GM19351 (cell line): ENCODE results near the gene CFAP119.

Source experiments
- ATAC-seq: cut with Tn5 transposase; IDR thresholded peaks from one replicate; pipeline ENCODE4 v1.9.1; 2021; ENCODE audit warnings: mild to moderate bottlenecking, moderate library complexity; ENCODE audit not compliant: unreplicated experiment

CFAP119 gene

DNA sequence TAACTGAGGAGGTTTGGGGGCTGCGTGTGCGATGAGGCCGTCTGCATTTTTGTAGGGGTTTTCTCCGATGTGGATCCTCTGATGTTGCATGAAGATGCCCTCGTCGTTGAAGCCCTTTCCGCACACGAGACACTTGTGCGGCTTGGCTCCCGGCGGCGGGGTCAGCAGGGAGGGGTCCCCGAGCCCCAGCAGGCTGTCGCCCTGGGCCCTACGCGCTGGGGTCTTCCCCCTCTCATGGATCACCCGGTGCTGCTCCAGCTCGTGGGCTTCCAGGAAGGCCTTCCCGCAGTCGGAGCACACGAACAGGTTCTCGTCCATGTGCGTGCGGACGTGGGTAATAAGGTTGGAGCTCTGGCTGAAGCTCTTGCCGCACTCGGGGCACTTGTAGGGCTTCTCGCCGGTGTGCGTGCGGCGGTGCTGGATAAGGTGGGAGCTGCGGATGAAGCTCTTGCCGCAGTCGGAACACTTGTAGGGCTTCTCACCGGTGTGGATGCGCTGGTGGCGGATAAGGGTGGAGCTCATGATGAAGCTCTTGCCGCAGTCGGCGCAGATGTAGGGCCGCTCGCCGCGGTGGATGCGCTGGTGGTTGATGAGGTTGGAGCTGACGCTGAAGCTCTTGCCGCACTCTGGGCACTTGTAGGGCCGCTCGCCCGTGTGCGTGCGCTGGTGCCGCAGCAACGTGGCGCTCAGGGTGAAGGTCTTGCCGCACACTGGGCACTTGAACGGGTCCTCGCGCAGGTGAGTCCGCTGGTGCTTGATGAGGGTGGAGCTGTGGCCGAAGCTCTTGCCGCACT lies 20.8 kb upstream of the CFAP119 start:
- no peak for ATAC-seq

DNA sequence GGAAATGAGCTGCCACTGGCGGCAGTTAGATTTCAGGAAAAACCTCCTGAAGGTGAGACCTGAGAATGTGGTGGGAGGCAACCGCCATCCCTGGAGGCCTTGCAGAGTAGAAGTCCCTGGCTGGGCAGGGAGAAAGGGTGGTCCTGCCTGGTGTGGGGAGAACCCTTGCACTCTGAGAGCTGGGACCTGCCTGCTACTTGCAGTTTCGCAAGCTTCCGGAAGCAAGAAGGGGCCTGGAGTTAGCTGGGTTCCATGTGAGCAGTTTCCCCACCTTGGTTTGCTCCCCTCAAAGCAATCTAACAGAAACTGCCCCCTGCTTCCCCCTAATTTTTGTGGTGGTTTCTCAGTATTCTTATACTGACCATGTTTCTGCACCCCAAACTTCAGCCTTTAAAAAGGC lies 18.7 kb upstream of the CFAP119 start:
- ATAC-seq: no peak

DNA sequence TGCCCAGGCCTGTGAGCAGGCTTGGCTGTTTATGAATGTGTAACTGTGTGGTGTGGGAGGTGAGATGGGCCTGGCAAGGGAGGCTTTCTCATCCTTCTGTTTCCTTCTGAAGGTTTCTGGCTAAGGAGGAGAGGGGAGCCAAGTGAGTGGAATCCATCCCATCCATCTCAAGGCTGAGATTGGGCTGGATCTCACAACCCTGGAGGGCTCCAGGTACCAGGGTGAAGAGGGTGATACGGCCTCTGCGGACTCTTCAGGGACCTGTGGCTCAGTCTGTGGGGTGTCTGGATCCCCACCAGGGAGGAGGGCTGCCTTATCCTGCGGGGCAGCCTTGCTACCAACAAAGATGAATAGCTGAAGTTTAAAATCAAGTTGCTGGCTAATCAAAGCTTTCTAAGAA lies 18.2 kb upstream of the CFAP119 start:
- no peak for ATAC-seq

DNA sequence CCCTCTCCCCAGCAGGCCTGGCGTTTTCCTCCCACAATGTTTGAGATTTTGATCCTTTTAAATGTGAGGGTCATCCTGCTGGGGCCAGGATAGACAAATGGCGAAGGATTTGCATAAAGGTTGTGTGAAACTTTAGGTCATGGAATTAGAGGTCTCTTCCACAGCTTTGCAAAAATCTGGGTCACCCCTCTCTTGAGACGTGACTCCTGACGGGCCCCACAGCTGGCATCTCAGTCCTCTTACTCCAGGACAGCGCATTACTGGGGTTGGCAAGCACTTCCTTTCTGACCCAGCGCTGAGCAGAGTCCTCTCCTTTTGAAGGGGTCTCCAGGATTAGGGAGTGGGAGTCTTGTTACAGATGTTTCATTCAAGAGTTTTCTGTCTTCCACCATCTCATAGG lies 17.7 kb upstream of the CFAP119 start:
- ATAC-seq: no peak

DNA sequence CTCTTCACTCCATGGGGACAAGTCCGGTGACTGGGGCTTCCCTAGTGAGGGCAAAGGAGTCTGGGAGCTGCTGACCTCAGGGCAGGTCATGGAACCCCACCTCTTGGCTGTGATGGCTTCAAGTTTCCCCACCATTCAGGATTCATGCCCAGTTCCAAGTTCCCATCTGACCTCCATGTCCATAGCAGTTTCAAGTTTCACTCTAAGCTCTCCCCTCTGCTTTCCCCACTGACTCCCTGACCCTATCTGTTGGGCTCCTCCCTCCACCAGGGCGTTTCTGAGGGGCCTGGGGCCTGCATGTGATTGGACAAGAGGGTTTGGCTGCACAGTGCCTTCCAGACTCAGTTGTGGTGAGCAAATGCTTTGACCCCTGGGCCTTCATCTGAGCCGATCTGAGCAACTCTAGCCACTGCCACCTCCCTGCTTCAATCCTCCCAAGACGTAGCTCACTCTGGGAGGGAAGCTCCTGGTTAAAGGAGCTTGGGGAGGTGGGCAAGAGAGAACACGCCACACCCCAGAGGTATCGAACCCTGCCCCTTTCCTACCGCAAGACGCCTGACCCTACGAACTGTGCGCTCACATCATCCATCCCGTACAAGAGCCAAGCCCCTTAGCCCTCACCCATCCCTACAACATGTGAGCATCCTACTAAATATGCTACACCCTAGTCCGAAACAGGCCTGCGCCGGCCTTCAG lies 16.8 kb upstream of the CFAP119 start:
- ATAC-seq: no peak

DNA sequence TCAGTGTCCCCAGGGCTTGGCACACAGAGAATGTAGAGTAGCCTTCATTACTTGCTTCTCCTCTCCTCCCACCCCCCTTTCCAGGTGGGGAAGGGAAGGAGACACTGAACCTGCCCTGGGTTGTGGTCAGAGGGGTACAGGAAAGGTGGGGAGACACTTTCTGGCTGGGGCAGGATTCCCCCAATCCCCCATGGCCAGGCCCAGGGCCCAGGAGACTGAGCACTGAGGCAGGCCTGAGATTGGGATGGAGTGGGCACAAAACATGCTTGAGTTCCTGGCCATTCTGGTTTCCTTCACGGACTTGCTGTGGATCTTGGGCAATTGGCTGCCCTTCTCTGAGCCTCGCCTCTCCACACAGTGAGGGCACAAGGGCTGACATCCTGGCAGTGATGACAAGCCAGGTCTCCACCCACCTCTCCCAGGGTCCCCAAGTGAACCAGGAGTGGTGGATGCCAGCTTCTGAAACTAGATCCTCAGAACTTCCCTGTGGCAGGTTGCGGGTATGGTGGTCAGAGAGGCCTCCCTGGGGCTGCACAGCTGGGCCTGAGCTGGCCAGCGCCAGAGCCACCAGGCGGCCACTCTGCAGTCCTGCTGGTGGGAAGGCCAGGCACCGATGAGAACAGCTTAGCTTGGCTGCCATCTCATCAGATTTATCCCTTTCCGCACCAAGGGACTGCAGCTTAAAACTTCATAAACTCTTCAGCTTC lies 15.9 kb upstream of the CFAP119 start:
- no peak for ATAC-seq

DNA sequence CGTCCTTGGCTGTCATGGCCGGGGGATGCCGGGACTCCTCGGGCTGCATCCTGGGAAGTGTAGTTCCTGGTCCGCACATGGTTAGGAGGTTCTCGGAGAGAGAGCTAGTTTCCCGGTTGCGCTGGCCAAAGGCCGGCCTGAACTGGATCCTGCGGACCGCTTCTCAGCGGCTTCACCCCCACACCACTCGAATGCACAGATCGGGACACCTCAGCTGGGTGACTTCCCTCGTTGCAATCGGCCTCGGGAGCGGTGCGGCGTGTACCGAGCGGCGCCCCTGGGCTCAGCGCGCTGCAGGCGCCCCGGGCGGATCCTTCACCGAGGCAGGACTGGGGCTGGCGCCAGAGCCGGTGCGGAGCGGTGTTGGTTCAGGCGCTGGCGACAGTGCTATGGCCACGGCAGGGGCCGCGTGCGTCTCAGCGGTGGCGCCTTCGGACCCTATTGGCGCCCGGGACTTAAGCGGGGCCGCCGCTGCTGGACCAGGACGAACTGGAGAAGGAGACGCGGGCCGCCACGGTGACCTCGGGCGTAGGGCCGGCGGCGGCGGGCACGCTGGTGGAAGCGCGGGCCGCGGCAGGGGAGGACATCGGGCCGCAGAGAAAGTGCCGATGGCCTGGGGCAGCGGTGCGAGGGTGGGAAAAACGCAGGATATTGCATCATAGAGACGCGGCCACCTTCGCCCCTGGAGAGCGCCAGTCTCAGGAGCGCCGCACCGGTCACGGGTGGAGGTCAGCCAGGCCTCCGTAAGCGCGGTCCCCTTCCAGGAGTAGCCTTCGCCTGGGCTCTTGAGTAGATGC lies 13.7 kb upstream of the CFAP119 start:
- no peak for ATAC-seq

DNA sequence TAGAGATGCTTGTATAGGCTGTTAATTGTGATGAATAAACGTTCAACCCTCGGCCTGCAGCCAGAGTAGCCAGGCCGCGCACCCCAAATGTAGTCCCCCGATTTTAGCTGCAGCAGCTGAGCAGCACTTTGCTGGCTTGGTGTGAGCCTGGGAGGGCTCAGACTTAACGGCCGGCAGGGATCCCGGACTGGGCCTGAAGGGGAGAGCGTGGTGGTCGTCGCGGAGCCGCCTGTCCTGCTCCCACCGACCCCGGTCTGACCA lies 13.2 kb upstream of the CFAP119 start:
- ATAC-seq: no peak

DNA sequence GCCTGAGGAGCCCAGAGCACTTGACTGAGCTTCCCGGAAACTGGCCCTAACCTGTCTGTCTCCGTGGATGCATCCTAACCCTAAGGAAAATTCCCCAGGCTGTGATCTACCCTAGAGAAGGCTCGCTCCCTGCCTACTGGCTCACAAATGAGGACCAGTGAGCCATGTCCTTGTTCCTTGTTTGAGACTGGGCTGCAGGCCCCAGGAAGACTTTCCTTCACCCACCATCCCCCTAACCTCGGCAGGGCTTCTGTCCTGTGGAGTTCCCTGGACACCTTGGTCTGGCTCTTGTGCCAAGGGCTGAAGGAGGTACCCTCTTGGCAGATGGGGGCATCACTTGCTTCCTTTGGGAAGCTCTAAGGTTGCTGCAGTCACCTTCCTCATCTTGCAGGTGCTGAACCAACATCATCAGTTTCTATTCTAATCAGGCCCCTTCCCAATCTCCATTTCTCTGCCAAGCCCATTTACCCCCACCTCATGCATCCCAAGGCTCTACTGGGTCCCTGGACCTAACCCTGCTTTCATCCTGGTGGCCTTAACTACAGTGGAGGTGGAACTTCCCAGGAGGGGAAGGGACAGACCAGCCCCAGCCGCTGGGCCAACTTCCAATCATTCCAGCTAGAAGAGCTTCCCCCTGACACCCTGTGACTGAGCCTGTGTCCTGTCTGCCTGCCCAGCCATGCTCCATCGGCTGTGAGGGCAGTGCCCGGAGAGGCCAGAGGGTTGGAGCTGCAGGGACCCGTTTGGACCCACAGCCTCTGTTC lies 12.7 kb upstream of the CFAP119 start:
- ATAC-seq: no peak

DNA sequence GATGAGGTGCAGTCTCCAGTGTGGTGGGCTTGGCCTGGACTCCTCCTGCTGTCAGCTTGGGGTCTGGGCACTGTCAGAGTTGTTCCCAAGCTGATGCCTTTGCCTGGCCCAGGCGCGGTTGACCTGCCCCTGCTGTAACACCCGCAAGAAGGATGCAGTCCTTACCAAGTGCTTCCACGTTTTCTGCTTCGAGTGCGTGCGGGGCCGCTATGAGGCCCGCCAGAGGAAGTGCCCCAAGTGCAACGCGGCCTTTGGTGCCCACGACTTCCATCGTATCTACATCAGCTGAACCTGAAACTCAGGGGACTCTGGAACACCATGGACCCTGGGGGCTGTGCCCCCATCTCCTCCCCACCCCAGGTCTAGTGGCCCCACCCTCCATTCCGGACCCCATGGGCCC lies 12.0 kb upstream of the CFAP119 start:
- no peak for ATAC-seq

DNA sequence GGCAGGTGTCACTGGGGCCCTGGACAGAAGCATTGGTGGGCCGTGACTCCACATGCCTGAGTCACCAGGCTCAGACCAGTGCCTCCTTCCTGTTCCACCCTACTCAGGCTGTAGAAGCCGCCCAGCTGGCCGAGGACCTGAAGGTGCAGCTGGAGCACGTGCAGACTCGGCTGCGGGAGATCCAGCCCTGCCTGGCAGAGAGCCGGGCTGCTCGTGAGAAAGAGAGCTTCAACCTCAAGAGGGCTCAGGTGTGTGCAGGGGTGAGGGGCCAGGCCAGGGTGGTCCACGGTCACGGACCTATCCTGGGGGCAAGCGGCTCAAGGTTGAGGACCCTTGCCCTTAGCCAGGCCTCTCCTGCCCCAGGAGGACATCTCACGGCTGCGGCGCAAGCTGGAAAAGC lies 9.9 kb upstream of the CFAP119 start:
- ATAC-seq: no peak

DNA sequence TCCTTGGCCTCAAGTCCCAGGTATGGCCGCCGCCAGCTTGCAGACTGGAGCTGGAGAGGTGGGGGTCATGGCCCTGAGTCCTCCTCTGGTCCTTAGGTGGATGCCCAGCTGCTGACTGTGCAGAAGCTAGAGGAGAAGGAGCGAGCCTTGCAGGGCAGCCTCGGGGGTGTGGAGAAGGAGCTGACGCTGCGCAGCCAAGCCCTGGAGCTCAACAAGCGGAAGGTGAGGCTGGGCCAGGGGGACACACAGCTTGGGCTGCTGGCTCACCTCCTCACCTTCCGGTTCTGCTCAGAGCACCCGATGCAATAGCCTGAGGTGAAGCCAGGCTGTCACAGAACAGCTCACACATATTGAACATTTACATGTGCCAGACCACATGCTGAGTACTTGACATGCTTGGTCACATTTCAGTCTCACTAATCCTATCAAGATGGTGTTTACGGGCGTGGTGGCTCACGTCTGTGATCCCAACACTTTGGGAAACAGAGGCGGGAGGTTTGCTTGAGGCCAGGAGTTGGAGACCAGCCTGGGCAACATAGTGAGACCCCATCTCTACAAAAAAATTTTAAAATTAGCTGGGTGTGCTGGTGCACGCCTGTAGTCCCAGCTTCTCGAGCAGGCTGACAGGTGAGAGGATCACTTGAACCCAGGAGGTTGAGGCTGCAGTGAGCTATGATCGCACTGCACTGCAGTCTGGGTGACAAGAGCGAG lies 7.7 kb upstream of the CFAP119 start:
- no peak for ATAC-seq

DNA sequence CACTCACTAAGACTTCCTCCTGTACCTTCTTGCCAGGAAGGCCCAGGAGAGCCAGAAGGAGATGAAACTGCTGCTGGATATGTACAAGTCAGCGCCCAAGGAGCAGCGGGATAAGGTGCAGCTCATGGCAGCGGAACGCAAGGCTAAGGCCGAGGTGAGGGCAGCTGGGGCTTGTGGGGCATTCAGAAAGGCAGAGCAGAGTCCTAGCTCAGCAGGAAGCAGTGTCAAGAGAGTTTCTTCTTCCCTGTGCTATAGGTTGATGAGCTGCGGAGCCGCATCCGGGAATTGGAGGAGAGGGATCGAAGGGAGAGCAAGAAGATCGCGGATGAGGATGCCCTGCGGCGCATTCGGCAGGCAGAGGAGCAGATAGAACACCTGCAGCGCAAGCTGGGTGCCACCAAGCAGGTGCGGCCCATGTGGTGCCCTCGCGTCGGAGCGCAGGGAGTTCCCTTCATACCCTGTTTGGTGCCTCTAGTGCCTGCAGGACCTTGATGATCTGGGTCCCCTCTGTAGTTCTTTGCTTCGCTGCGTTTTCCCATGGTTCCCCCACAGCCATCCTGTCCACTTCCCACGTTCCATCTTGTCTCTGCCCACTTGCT lies 6.8 kb upstream of the CFAP119 start:
- ATAC-seq: no peak

DNA sequence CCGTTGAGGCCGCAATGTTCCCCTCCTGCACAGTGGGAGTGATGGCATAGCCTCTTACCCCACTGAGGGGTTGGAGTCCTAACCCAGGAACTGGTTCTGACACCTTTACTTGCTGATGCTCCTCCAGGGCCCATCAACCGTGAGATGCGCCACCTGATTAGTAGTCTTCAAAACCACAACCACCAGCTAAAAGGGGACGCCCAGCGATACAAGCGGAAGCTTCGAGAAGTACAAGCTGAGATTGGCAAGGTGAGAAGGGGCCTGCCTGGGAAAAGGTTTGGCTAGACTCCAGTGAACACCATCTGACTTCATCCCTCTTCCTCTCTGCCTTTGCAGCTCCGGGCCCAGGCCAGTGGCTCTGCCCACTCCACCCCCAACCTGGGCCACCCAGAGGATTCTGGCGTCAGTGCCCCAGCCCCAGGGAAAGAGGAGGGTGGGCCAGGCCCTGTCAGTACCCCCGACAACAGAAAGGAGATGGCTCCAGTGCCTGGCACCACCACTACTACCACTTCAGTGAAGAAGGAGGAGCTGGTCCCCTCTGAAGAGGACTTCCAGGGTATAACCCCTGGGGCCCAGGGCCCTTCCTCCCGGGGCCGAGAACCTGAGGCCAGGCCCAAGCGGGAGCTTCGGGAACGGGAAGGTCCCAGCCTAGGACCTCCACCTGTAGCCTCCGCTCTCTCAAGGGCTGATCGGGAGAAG lies 6.1 kb upstream of the CFAP119 start:
- ATAC-seq: no peak

DNA sequence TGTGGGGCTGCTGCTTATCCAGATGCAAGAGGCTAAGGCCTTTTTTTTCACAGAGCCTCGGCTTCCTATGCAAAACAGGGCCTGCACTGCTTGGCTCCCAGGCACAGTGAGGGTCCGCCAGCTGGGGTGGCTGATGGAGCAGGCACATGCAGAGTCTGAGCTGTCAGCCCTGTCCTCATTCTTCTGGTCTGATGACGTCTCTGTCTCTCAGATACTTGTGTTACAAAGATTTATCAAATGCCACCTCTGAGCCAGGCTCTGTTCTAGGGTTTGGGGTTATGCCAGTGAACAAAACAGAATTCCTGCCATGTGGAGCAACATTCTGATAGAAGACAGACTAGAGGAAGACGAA lies 5.0 kb upstream of the CFAP119 start:
- ATAC-seq: no peak

DNA sequence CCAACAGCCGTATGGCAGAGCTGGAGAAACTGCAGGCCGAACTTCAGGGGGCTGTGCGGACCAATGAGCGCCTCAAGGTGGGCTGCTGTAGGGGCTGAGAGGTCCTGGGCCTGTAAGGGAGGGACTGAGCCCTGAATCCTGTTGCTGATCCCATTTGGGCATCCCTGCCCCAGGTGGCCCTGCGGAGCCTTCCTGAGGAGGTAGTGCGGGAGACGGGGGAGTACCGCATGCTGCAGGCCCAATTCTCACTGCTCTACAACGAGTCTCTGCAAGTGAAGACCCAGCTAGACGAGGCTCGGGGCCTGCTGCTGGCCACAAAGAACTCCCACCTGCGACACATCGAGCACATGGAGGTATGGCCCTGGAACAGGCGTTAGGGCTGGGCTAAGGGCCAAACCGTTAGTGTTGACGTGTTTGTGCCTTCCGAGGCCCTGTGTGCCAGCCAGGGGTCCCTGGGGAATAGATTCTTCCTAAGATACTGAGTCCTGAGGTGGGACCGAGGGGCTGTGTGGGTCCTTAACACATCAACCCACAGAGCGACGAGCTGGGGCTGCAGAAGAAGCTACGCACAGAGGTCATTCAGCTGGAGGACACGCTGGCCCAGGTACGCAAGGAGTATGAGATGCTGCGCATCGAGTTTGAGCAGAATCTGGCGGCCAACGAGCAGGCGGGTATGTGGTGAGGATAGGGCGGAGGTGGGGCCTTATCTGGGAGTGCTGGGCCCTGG lies 4.5 kb upstream of the CFAP119 start:
- no peak for ATAC-seq

DNA sequence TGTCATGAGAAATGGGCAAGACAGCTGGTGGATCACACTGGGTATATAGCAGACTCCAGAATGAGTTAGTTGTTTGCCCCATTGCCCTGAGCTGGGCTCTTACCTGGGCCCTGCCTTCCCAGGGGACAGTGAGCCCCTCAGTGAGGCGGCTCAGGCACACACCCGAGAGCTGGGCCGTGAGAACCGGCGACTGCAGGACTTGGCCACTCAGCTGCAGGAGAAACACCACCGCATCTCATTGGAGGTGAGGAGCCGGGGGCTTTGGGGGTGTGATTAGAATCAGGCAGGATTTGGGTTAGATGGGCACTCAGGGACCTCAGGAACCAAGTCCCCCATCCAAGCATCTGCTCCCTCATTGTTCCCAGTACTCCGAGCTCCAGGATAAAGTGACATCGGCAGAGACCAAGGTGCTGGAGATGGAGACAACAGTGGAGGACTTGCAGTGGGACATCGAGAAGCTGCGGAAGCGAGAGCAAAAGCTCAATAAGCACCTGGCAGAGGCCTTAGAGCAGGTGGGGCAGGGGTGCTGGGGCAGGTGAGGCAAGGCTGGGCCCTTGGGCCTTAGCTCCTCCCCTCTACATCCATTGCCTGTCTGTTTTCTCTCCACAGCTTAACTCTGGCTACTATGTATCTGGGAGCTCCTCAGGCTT lies 3.1 kb upstream of the CFAP119 start:
- no peak for ATAC-seq

DNA sequence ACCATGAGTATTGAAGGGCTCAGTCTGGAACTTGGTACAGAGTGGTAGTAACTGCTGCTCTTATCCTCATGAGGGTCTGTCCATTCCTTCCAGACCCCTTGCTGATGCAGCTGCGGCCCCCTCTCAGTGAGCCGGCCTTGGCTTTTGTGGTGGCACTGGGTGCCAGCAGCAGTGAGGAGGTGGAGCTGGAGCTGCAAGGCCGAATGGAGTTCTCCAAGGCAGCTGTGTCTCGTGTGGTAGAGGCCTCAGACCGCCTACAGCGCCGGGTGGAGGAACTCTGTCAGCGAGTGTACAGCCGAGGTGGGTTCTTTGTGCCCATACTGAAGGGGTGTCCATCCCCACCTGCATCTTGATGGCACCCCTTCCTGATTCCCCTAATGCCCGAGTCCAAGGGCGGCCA lies 2.2 kb upstream of the CFAP119 start:
- ATAC-seq: no peak
